ENCODE data around the gene EPB41L4B.
"Not testable (repeated sequence)": the region's sequence is repeated elsewhere in the genome, so short reads cannot be mapped to it uniquely, and the experiment has no call there.

EPB41L4B gene

GRCh38 chr9:109295221-109296130 is 25.4 kb downstream of the EPB41L4B start:
- DNase-seq, result no peak

- DNase-seq, result no peak
These were observed 30.5 kb downstream of the EPB41L4B start for GRCh38 chr9:109290385-109290784.

GRCh38 chr9:109289931-109290330 is 30.9 kb downstream of the EPB41L4B start:
- DNase-seq, result no peak

- DNase-seq, result no peak
These were observed 31.7 kb downstream of the EPB41L4B start for GRCh38 chr9:109289186-109289585.

GRCh38 chr9:109286981-109287380 is 33.9 kb downstream of the EPB41L4B start:
- DNase-seq, result no peak

- DNase-seq, result no peak
These were observed 34.3 kb downstream of the EPB41L4B start for GRCh38 chr9:109286571-109286977.

GRCh38 chr9:109283672-109284071 is 37.2 kb downstream of the EPB41L4B start:
- not testable (repeated sequence) for DNase-seq

- DNase-seq, result no peak
These were observed 37.8 kb downstream of the EPB41L4B start for GRCh38 chr9:109283012-109283411.

GRCh38 chr9:109282302-109282701 is 38.6 kb downstream of the EPB41L4B start:
- DNase-seq, result no peak

GRCh38 chr9:109281518-109281917 is 39.3 kb downstream of the EPB41L4B start:
- DNase-seq, result no peak

- DNase-seq, result no peak
These were observed 42.0 kb downstream of the EPB41L4B start for GRCh38 chr9:109278848-109279247.

GRCh38 chr9:109278216-109278615 is 42.6 kb downstream of the EPB41L4B start:
- no peak for DNase-seq

GRCh38 chr9:109277451-109277850 is 43.4 kb downstream of the EPB41L4B start:
- no peak for DNase-seq

- no peak for DNase-seq
These were observed 44.1 kb downstream of the EPB41L4B start for GRCh38 chr9:109276469-109277440.

GRCh38 chr9:109274884-109275730 is 45.8 kb downstream of the EPB41L4B start:
- DNase-seq, result no peak

- no peak for DNase-seq
These were observed 47.0 kb downstream of the EPB41L4B start for GRCh38 chr9:109273869-109274268.

- no peak for DNase-seq
These were observed 48.1 kb downstream of the EPB41L4B start for GRCh38 chr9:109272745-109273144.

GRCh38 chr9:109272045-109272444 is 48.8 kb downstream of the EPB41L4B start:
- no peak for DNase-seq

- no peak for DNase-seq
These were observed 49.6 kb downstream of the EPB41L4B start for GRCh38 chr9:109270971-109271925.

- no peak for DNase-seq
These were observed 50.4 kb downstream of the EPB41L4B start for GRCh38 chr9:109270441-109270840.

GRCh38 chr9:109269839-109270238 is 51.0 kb downstream of the EPB41L4B start:
- DNase-seq, result no peak
